SH-SY5Y (cell line): ENCODE results near the gene PLCE1.

Experiments used
- GATA2 ChIP-seq: IDR thresholded peaks from 2 replicates; pipeline ENCODE4 v1.6.1; 2011; ENCODE audit warnings: mild to moderate bottlenecking, low read depth, low read length
- GATA3 ChIP-seq: IDR thresholded peaks from 2 replicates; pipeline ENCODE4 v1.6.1; 2011; ENCODE audit warnings: low read depth, mild to moderate bottlenecking, low read length, moderate library complexity

DNA sequence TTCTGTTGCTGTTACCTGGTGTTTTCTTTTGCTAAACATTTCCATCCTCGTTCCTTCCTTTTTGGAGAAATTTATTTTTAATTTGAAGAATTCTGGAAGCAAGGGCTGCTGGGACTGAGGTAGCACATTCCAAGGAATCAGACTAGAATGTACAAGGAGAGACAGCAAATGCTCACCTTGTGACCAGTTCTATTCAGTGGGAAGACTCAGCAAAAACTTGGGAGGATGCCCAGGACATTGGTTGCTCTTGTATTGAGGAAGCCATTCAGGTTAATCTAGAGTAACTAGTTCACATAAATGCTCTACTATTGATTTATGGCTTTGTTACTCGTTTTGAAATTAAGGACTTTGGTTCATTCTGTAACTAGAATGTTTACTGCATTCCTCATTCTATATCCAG lies 11.3 kb downstream of the PLCE1 start:
- TF ChIP-seq GATA2 (no peak), GATA3 (no peak)
